OCI-LY1 (cell line): ENCODE results near the gene FBXL3.

Experiments
- CTCF ChIP-seq: fragments of 200-600 bp; sonication (generic), shearing (Covaris generic); IDR thresholded peaks from 2 replicates; pipeline ENCODE4 v1.5.1; 2017; ENCODE audit warnings: mild to moderate bottlenecking, antibody characterized with exemption, low read length, moderate library complexity, mixed read lengths
- EZH2 ChIP-seq: fragments of 200-600 bp; sonication (generic), shearing (Covaris generic); IDR thresholded peaks from 2 replicates; pipeline ENCODE4 v1.8.0; 2017; ENCODE audit warnings: borderline replicate concordance, mixed run types, mild to moderate bottlenecking, antibody characterized with exemption, low read length, moderate library complexity, mixed read lengths

- TF ChIP-seq CTCF (no peak), EZH2 (no peak)
Observed at GRCh38 chr13:76976929-76977328, 50.0 kb downstream of the FBXL3 start.
